GF-D8 (cell line): ENCODE measurements around the gene SCAMP5.

ENCODE experiments used
- DNase-seq: peaks from one replicate; lab custom pipeline; 2025; lab: John Stamatoyannopoulos, UW

SCAMP5 gene

GRCh38 chr15:74977599-74977998 is 17.8 kb upstream of the SCAMP5 start:
- DNase-seq: no peak

GRCh38 chr15:74978077-74978476 is 17.3 kb upstream of the SCAMP5 start:
- DNase-seq: no peak

DNA sequence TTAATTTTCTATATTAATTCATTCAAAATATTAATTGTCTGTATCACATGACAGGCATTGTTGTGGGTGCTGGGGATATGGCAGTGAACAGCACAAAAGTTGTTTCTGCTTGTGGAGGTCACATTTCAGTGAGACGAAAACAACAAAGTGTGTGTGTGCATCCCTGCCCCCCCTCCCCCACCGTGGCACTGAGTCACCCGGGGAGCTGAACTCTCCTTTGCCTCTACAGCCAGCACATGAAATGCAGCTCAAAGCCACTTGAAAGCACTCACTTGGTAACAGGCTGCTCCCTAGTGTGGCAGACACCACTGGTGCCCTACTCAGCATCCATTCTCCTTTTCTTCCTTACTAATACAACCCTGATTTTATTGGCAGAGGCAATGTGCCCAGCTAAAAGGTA is 16.9 kb upstream of the SCAMP5 start:
- no peak for DNase-seq

GRCh38 chr15:74982183-74982582 is 13.2 kb upstream of the SCAMP5 start:
- DNase-seq: no peak

- DNase-seq: no peak
These were observed 11.6 kb upstream of the SCAMP5 start for GRCh38 chr15:74983725-74984231.

DNA sequence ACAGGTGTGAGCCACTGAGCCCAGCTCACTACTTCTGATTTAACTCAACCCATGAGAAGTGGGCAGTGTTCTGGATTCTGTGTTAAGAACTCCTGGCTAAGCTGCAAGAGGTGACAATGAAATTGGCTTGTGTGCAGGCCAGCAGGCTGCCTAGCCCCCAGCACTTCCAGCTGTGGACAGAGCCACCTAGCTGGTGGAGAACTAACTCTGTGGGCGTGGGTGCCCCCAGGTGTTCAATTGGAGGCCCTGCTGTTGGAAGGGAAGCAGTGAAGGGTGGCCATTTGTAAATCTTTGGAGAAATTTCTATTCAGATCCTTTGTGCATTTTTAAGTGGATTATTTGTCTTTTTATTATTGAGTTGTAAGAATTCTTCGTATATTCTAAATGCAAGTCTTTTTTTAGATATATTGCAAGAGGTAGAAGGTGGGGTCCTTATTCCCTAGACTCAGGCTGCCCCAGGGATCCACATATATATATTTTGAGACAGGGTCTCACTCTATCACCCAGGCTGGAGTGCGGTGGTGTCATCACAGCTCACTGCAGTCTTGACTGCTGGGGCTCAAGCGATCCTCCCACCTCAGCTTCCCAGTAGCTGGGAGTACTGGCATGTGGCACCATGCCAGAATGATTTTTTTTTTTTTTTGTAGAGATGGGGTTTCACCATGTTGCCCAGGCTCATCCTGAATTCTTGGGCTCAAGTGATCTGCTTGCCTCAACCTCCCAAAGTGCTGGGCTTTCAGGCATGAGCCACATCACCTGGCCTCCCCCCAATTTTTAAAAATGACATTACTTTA is 7.2 kb upstream of the SCAMP5 start:
- DNase-seq: no peak

DNA sequence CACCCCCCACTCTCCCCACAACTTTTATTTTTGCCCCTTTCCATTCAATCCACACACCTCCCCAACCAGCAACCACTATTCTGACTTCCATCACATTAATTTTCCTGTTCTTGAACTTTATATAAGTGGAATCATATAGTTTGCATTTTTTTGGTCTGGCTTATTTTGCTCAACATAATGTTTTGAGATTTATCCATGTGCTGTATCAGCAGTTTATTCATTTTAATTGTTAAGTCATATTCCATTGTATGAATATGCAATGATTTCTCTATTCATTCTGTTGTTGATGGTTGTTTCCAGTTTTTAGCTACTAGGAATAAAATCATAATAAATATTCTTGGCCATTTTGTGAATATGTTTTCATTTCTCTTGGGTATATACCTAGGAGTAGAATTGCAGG is 5.8 kb upstream of the SCAMP5 start:
- no peak for DNase-seq

GRCh38 chr15:74992619-74993018 is 2.7 kb upstream of the SCAMP5 start:
- DNase-seq: no peak

GRCh38 chr15:74994236-74994635 is 1.1 kb upstream of the SCAMP5 start:
- DNase-seq: no peak

- no peak for DNase-seq
These were observed 678 bp upstream of the SCAMP5 start for GRCh38 chr15:74994685-74995084.

GRCh38 chr15:74995779-74996765 is 709 bp downstream of the SCAMP5 start:
- DNase-seq: no peak

GRCh38 chr15:74997141-74997540 is 1.8 kb downstream of the SCAMP5 start:
- no peak for DNase-seq

DNA sequence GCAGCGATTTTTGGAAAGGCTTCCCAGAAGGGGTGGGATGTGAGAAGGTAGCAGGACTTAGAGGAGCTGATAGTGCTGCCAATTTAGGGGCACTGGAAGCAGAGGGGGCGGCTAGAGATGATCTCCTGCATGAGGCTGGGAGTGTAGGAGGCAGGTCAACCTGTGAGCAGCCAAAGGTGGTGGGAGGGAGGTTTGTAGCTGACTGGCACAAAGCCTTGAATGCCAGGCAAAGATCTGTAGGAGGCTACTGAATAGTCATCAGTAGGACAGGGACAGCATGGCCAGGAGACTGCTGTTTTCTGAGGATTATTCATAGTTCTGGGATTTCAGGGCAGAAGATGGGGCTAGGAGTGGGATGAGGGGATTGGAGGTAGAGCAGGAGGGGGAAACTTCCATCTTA is 2.2 kb downstream of the SCAMP5 start:
- no peak for DNase-seq

GRCh38 chr15:75001310-75001709 is 5.9 kb downstream of the SCAMP5 start:
- no peak for DNase-seq

- DNase-seq: no peak
These were observed 7.0 kb downstream of the SCAMP5 start for GRCh38 chr15:75002398-75002797.

- no peak for DNase-seq
These were observed 11.9 kb downstream of the SCAMP5 start for GRCh38 chr15:75007216-75007615.

DNA sequence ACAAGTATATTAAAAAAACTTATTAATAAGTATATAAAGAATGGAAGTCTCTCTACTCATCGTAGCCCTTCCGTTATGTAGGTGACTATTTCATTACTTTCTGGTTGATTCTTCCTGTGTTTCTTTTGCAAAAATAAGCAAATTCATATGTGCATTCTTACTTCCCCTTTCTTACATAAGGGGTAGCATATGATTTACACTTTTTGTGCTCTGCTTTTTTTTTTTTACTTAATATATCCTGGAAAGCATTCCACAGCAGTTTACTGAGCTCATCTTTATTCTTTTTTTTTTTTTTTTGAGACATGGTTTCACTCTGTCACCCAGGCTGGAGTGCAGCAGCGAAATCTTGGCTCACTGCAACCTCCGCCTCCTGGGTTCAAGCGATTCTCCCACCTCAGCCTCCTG is 12.9 kb downstream of the SCAMP5 start:
- DNase-seq: peak; percentile 19

DNA sequence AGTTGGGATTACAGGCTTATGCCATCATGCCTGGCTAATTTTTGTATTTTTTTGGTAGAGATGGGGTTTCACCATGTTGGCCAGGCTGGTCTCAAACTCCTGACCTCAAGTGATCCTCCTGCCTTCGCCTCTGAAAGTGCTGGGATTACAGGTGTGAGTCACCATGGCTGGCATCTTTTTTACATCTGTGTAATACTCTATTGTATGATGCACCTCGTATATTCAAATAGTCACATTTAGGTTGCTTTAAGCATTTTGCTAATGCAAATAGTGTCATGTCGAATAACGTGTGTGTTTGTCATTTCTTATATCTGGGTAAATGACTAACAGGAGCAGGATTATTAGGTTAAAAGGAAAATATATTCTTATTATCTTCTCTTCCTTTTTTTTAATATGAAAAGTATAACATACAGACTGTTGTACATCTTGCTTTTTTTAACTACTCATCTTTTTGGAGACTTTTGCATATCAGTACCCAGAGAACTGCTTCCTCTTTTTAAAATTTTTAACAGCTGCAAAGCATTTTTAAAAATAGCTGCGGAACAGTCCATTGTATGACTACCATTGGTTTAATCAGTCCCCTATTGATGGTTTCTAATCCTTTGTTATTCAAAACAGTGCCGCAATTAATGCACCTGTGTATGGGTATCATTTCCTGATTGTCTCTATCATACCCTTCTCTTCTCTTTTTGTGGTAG is 13.4 kb downstream of the SCAMP5 start:
- DNase-seq: no peak

DNA sequence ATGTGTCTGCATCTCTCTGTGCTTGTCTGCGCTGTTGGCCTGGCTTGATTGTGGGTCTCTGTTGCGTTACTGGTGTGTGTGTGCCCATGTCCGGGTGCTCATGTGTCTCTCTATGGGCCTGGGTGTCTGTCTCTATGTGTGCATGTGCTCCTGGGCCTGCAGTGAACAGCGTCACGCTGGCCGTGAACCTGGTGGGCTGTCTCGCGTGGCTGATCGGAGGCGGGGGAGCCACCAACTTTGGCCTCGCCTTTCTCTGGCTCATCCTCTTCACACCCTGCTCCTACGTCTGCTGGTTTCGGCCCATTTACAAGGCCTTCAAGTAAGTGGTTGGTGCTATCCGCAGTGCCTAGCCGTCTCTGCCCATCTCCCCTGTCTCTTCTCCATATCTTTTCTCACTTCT is 21.1 kb downstream of the SCAMP5 start:
- DNase-seq: no peak

- DNase-seq: no peak
These were observed 24.6 kb downstream of the SCAMP5 start for GRCh38 chr15:75019916-75020315.

DNA sequence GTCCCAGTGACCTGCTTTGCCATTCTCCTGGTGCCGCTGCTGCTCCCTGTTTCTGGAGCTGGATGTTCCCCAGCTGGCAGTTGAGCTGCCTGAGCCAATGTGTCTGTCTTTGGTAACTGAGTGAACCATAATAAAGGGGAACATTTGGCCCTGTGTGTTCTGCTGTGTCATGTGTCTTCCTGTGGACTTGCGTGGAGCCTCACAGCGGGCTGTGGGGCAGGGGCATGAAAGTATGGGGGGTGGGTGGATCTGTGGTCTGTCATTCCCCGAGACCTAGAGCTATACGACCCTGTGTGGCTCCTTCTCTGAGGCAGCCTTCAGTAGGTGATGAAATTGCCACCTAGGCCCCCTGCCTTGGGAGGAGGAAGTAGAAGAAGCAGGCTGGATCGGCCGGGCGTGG is 26.0 kb downstream of the SCAMP5 start:
- DNase-seq: no peak

DNA sequence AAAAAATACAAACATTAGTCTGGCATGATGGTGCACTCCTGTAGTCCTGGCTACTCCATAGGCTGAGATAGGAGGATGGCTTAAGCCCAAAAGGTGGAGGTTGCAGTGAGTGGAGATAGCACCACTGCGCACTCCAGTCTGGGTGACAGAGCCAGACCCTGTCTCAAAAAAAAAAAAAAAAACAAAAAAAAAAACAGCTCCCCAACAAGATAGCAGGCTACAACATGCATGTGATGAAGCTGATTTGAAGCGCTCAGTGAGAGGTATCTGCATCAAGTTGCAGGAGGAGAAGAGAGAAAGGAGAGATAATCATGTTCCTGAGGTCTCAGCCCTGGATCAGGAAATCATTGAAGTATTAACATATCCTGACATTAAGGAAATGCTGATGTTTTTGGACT is 27.4 kb downstream of the SCAMP5 start:
- no peak for DNase-seq
